HUES64 (cell line): Measurements from ENCODE around the gene FRY.

Experiments
- H3K27ac ChIP-seq: 2 replicates; pipeline ENCODE4 v1.7.0; 2013; ENCODE audit warnings: low read depth, low read length, inconsistent platforms
- H3K27me3 ChIP-seq: 2 replicates; pipeline ENCODE4 v1.6.1; 2013; ENCODE audit warnings: mild to moderate bottlenecking, low read length; ENCODE audit not compliant: insufficient read depth
- H3K36me3 ChIP-seq: 2 replicates; pipeline ENCODE4 v1.6.1; 2013; ENCODE audit warnings: mild to moderate bottlenecking, low read length; ENCODE audit not compliant: insufficient read depth
- H3K4me1 ChIP-seq: 2 replicates; pipeline ENCODE4 v1.6.1; 2013; ENCODE audit warnings: mild to moderate bottlenecking, low read length, moderate library complexity; ENCODE audit not compliant: insufficient read depth
- H3K4me3 ChIP-seq: 2 replicates; pipeline ENCODE4 v1.5.1; 2013; ENCODE audit warnings: mild to moderate bottlenecking, low read length, moderate library complexity
- H3K9ac ChIP-seq: 2 replicates; pipeline ENCODE4 v1.6.1; 2013; ENCODE audit warnings: mild to moderate bottlenecking, low read depth, low read length
- H3K9me3 ChIP-seq: 2 replicates; pipeline ENCODE4 v1.6.1; 2013; ENCODE audit warnings: low read depth, low read length; ENCODE audit not compliant: insufficient read depth
- WGBS: fragments of 150-250, 120-280 bp; methylation state at CpG from one replicate; pipeline ENCODE4 v1.1.7; 2013; ENCODE audit warnings: missing lambda C conversion rate; 5-methylcytosine and 5-hydroxymethylcytosine counted together

The FRY gene

GRCh38 chr13:32150239-32150638 is 118.7 kb downstream of the FRY start:
- Histone ChIP-seq H3K36me3 (no peaks in the 10 kb centered on the region), H3K9me3 (0 out of 2 replicates have a peak, but pooled peaks cover 4% of the 10 kb centered on the region), H3K4me1 (no peaks in the 10 kb centered on the region), H3K27ac (no peak overlapping the region), H3K4me3 (no peak overlapping the region), H3K27me3 (no peaks in the 10 kb centered on the region), H3K9ac (no peak overlapping the region)
- no CpG with 5 or more reads among the region's 1 CpG for WGBS

DNA sequence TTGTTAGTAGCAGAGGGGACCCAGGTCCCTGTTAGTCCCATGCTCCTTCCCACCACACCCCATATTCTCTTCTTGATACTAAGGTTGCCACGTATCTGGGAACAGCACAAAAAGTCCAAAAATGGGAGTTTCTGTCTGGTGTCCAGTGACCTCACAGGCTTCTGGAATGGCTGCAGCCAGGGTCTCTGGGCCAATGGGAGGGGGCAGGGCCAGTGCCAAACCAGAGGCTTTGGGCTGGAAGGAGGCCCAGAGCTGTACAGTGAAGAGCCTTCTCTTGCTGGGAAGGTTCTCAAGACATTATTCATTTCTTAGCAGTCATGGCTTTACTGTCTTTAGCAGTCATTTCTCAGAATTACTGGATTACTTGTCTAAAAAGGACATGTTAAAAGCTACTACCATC is 119.2 kb downstream of the FRY start:
- no peak overlapping the region for H3K4me3 ChIP-seq
- 52% methylated on average over 1 of the region's 1 CpG for WGBS
- H3K9me3 ChIP-seq = 0 out of 2 replicates have a peak, but pooled peaks cover 4% of the 10 kb centered on the region
- H3K36me3 ChIP-seq = no peaks in the 10 kb centered on the region
- no peak overlapping the region for H3K9ac ChIP-seq
- H3K27me3 ChIP-seq = no peaks in the 10 kb centered on the region
- no peaks in the 10 kb centered on the region for H3K4me1 ChIP-seq
- no peak overlapping the region for H3K27ac ChIP-seq

- H3K4me1 ChIP-seq = no peaks in the 10 kb centered on the region
- H3K4me3 ChIP-seq = no peak overlapping the region
- H3K27me3 ChIP-seq = no peaks in the 10 kb centered on the region
- 0 out of 2 replicates have a peak, but pooled peaks cover 4% of the 10 kb centered on the region for H3K9me3 ChIP-seq
- no peak overlapping the region for H3K9ac ChIP-seq
- no peaks in the 10 kb centered on the region for H3K36me3 ChIP-seq
- WGBS = 94% methylated on average over 3 of the region's 5 CpGs
- H3K27ac ChIP-seq = no peak overlapping the region
Observed at GRCh38 chr13:32151240-32151639, 119.7 kb downstream of the FRY start.

DNA sequence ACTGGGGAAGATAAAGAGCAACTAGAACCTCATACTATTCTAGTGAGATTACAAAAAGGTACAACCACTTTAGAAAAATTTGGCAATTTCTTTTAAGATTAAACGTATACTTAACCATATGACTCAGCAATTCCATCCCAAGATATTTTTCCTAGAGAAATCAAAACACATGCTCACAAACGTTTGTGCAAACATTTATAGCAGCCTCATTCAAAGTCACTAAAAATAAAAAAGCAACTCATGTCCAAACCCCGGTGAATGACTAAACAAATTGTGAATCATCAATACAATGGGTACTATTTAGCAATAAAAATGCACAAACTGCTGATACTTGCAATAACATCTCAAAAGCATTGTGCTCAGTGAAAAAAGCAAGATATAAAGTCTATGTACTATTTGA is 121.5 kb downstream of the FRY start:
- 90% methylated on average over 3 of the region's 3 CpGs for WGBS
- H3K4me3 ChIP-seq = no peak overlapping the region

DNA sequence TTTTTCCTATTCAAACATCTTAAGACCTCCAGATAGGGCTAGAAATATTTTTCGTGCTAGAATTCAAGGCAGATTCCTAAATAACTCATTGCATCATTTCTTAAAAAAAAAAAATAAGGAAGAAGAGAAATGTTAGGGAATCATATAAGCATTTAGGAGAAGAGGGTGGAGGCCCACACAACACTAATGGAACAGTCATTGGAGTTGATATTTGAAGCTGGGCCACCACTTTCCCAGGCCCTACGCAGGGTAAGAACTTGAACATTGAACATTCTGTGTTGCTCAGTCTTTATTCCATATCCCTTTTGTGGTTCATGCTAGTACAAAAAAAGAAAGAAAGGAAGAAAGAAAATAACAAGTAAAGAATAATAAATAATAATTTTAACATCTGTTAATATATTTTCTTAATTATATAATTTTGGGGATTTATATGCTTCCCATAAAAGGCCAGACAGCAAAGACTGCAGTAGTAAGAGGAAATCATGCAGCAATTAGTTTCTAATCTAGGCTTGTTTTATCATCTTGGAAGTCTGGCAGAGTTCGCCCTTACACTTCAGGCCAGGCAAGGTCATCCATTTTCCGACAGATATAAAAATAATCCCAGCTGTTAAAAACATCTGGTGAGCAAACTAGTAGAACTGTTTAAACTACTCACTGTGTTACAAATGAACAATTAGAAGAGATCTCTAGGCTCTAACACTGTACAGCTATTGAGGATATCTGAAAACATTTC is 127.7 kb downstream of the FRY start:
- H3K9me3 ChIP-seq = no peaks in the 10 kb centered on the region
- WGBS = 100% methylated on average over 4 of the region's 4 CpGs

More for the DNA sequence above, 121.5 kb downstream of the FRY start:
- Histone ChIP-seq H3K27ac (no peak overlapping the region), H3K4me1 (no peaks in the 10 kb centered on the region), H3K9me3 (0 out of 2 replicates have a peak, but pooled peaks cover 4% of the 10 kb centered on the region), H3K36me3 (no peaks in the 10 kb centered on the region), H3K9ac (no peak overlapping the region), H3K27me3 (no peaks in the 10 kb centered on the region)

GRCh38 chr13:32162395-32163005 is 130.9 kb downstream of the FRY start:
- H3K9ac ChIP-seq = no peak overlapping the region
- H3K4me3 ChIP-seq = no peak overlapping the region
- 91% methylated on average over 5 of the region's 5 CpGs for WGBS
- no peaks in the 10 kb centered on the region for H3K36me3 ChIP-seq
- no peaks in the 10 kb centered on the region for H3K4me1 ChIP-seq
- no peaks in the 10 kb centered on the region for H3K9me3 ChIP-seq
- H3K27me3 ChIP-seq = no peaks in the 10 kb centered on the region
- H3K27ac ChIP-seq = no peak overlapping the region

More for the DNA sequence above, 127.7 kb downstream of the FRY start:
- Histone ChIP-seq H3K27me3 (no peaks in the 10 kb centered on the region), H3K9ac (no peak overlapping the region), H3K27ac (no peak overlapping the region), H3K36me3 (no peaks in the 10 kb centered on the region), H3K4me1 (no peaks in the 10 kb centered on the region), H3K4me3 (no peak overlapping the region)

- no peaks in the 10 kb centered on the region for H3K4me1 ChIP-seq
- 55% methylated on average over 2 of the region's 4 CpGs for WGBS
- H3K27ac ChIP-seq = no peak overlapping the region
- no peaks in the 10 kb centered on the region for H3K9me3 ChIP-seq
- H3K4me3 ChIP-seq = no peak overlapping the region
- no peak overlapping the region for H3K9ac ChIP-seq
- H3K36me3 ChIP-seq = no peaks in the 10 kb centered on the region
- H3K27me3 ChIP-seq = no peaks in the 10 kb centered on the region
Observed at GRCh38 chr13:32164622-32165268, 133.2 kb downstream of the FRY start.

GRCh38 chr13:32165796-32166195 is 134.2 kb downstream of the FRY start:
- no peaks in the 10 kb centered on the region for H3K4me1 ChIP-seq
- H3K9ac ChIP-seq = no peak overlapping the region
- H3K27ac ChIP-seq = no peak overlapping the region
- 92% methylated on average over 5 of the region's 5 CpGs for WGBS
- H3K27me3 ChIP-seq = no peaks in the 10 kb centered on the region
- H3K9me3 ChIP-seq = no peaks in the 10 kb centered on the region
- H3K4me3 ChIP-seq = no peak overlapping the region
- no peaks in the 10 kb centered on the region for H3K36me3 ChIP-seq

DNA sequence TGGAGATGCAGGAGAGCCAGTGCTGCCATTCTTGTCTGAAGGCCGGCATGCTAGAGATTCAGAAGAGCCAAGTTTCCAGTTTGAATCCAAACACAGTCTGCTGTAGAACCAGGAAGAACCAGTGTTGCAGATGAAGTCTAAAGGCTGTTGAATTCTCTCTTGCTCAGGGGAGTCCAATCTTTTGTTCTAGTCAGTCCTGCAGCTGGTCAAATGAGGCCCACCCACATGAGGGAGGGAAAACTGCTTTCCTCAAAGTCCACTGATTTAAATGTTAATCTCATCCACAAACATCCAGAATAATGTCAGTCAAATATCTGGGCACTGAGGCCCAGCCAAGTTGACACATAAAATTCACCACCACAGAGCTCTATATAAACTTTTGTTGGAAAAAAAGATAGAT is 136.6 kb downstream of the FRY start:
- Histone ChIP-seq H3K9me3 (no peaks in the 10 kb centered on the region), H3K9ac (no peak overlapping the region), H3K27me3 (no peaks in the 10 kb centered on the region), H3K4me1 (no peaks in the 10 kb centered on the region), H3K36me3 (no peaks in the 10 kb centered on the region), H3K4me3 (no peak overlapping the region), H3K27ac (no peak overlapping the region)
- WGBS = 86% methylated on average over 1 of the region's 1 CpG

DNA sequence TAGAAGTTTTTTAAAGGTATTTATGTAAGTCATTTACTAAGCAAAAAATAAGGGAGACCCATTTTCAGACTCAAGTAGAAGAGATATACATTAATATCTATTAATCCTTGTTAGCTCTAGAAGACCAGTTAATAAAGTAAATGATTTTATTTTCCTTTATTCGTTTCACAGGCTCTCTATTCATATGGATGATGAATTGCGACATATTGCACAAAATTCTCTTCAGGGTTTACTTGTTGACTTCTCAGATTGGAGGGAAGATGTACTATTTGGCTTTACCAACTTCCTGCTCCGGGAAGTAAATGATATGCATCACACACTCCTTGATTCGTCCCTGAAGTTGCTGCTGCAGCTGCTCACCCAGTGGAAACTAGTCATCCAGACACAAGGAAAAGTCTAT is 139.3 kb downstream of the FRY start:
- H3K4me3 ChIP-seq = no peak overlapping the region
- H3K27ac ChIP-seq = no peak overlapping the region
- WGBS = 97% methylated on average over 4 of the region's 4 CpGs
- H3K9ac ChIP-seq = no peak overlapping the region
- H3K36me3 ChIP-seq = no peaks in the 10 kb centered on the region
- H3K4me1 ChIP-seq = no peaks in the 10 kb centered on the region
- H3K9me3 ChIP-seq = no peaks in the 10 kb centered on the region
- H3K27me3 ChIP-seq = no peaks in the 10 kb centered on the region

DNA sequence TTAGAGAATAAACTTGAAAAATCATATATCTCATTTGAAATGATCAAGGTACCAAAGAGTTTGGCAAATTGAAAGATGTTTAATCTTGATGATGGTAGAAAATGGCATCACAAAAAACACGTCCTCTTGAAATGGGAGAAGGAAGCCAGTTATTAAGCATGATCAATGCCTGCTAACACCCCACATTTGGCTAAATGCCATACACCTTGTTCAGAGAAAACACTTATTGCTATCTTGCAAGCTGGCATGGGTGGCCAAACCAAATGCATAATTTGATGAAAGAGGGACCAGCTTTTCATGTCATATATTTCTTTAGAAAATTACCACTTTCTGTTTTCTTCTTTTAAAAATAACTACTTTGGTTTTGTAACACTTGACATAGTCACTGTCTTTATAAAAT is 142.3 kb downstream of the FRY start:
- 85% methylated on average over 1 of the region's 1 CpG for WGBS
- Histone ChIP-seq H3K4me1 (no peaks in the 10 kb centered on the region), H3K36me3 (peaks cover 2% of the 10 kb centered on the region; the same call in 1 of the 2 replicates), H3K4me3 (no peak overlapping the region), H3K9ac (no peak overlapping the region), H3K27ac (no peak overlapping the region), H3K9me3 (no peaks in the 10 kb centered on the region), H3K27me3 (no peaks in the 10 kb centered on the region)
